Left lung (tissue), 10 donors: ENCODE data around the gene GAS2L1. TPM values are rescaled to one million over a fixed set of nuclear protein-coding genes. Genes with fewer than 3 reads are reported as not detected.

Experiments used
- ATAC-seq: fragments of 200-7000 bp; cut with Tn5 transposase; one replicate; pipeline ENCODE4 v1.9.1; 2020; ENCODE audit warnings: moderate library complexity
- DNase-seq, 4 donors: peaks; one replicate each; pipeline ENCODE4 v3.0.0-alpha.2; 2013 to 2020
- H3K27ac ChIP-seq, 2 donors: fragments of 200-600 bp; sonication (generic) in 1 of 2; one replicate each; pipeline versions ENCODE4 v1.5.0 to v1.8.0; 2020 to 2021
- H3K27me3 ChIP-seq, 2 donors: fragments of 200-600 bp; sonication (generic) in 1 of 2; one replicate each; pipeline versions ENCODE4 v1.5.0 to v1.8.0; 2020 to 2021
- H3K36me3 ChIP-seq, 2 donors: fragments of 200-600 bp; sonication (generic) in 1 of 2; one replicate each; pipeline versions ENCODE4 v1.5.0 to v1.8.0; 2020 to 2021
- H3K4me1 ChIP-seq, 2 donors: fragments of 200-600 bp; one replicate each; pipeline ENCODE4 v1.8.0; 2021
- H3K4me3 ChIP-seq, 2 donors: fragments of 200-600 bp; sonication (generic) in 1 of 2; one replicate each; pipeline versions ENCODE4 v1.5.0 to v1.8.0; 2020 to 2021; ENCODE audit warnings: mild to moderate bottlenecking in 1 of 2
- H3K9me3 ChIP-seq, 2 donors: fragments of 200-600 bp; sonication (generic) in 1 of 2; one replicate each; pipeline versions ENCODE4 v1.5.0 to v1.8.0; 2020 to 2021
- CTCF ChIP-seq, 2 donors: fragments of 200-600 bp; sonication (generic) in 1 of 2; IDR thresholded peaks; one replicate each; pipeline versions ENCODE4 v1.5.0 to v1.8.0; 2021; ENCODE audit warnings: antibody characterized with exemption in 2 of 2
- intact Hi-C, 2 donors: fragments of 100-400 bp; cut with DNase I; formaldehyde crosslinking; loops; one replicate each; pipeline versions ENCODE4 v1.11.2 to v1.14.2; 2022
- polyA plus RNA-seq, 6 donors: library from polyadenylated mRNA; unstranded; fragments of 120-200 nt; gene quantifications; one replicate each; pipeline ENCODE4 v1.2.1, GENCODE V29; 2013; ENCODE audit not compliant: insufficient read length in 6 of 6
- total RNA-seq, 2 donors: library from RNA; stranded (reverse); fragmentation: NEBNext Ultra II Directional; extraction: Animal tissue kit (Norgen Biotek cat#: 25700); gene quantifications; one replicate each; pipeline ENCODE4 v1.2.1, GENCODE V29; 2021
- donor health status: DM: no; HTN: yes; CAD: no.
- donor health status: DM: no; HTN: no; CAD: no.

The GAS2L1 gene
- total and polyA plus RNA-seq, 8 donors: 5.3 to 32.6 (median 9.1) TPM

- H3K4me1 ChIP-seq: peaks cover 29 to 51% of the 10 kb centered on the region in 2 donors
- TF ChIP-seq CTCF (IDR thresholded peaks at IDR 0.05): no peak
These were observed 9.1 kb downstream of the GAS2L1 start, which contains the start of gene RASL10A for GRCh38 chr22:29315286-29316140. RASL10A (minus strand) TSS chr22:29315697; CDS start chr22:29315246, 451 bp downstream.

GRCh38 chr22:29316141-29316828, 9.8 kb downstream of the GAS2L1 start:
- Histone ChIP-seq H3K27me3 (peaks cover 35 to 50% of the 10 kb centered on the region in 2 donors), H3K4me3 (no peak overlapping the region), H3K4me1 (peaks cover 22 to 43% of the 10 kb centered on the region in 2 donors), H3K36me3 (peaks cover 0 to 11% of the 10 kb centered on the region in 2 donors), H3K9me3 (no peaks in the 10 kb centered on the region), H3K27ac (no peak overlapping the region)
- TF ChIP-seq CTCF (IDR thresholded peaks at IDR 0.05): no peak
- DNase-seq (peak in 1 of 4 donors; percentile 40), ATAC-seq (no peak)
- intact Hi-C loops: no loop called here

More at GRCh38 chr22:29315286-29316140, 9.1 kb downstream of the GAS2L1 start, which contains the start of gene RASL10A:
- DNase-seq (peak in 1 of 4 donors; percentile 77), ATAC-seq (no peak)
- H3K9me3 ChIP-seq: no peaks in the 10 kb centered on the region
- intact Hi-C loops: no loop called here
- peak within 1 kb of the TSS; percentile 11 to 26 for H3K4me3 ChIP-seq
- H3K36me3 ChIP-seq: peaks cover 0 to 11% of the 10 kb centered on the region in 2 donors
- H3K27me3 ChIP-seq: peaks cover 35 to 53% of the 10 kb centered on the region in 2 donors
- H3K27ac ChIP-seq: no peak within 1 kb of the TSS

- ATAC-seq (no peak), DNase-seq (peak in 1 of 4 donors; percentile 55)
- Histone ChIP-seq H3K36me3 (no peaks in the 10 kb centered on the region), H3K4me1 (peaks cover 17 to 31% of the 10 kb centered on the region in 2 donors), H3K27me3 (peaks cover 35 to 44% of the 10 kb centered on the region in 2 donors), H3K9me3 (no peaks in the 10 kb centered on the region), H3K27ac (no peak overlapping the region), H3K4me3 (no peak overlapping the region)
- no peak for TF ChIP-seq CTCF (IDR thresholded peaks at IDR 0.05)
- intact Hi-C loops: no loop called here
These were observed 11.5 kb downstream of the GAS2L1 start for GRCh38 chr22:29317827-29318454.

- TF ChIP-seq CTCF (IDR thresholded peaks at IDR 0.05): no peak
- H3K4me1 ChIP-seq: peaks cover 6 to 20% of the 10 kb centered on the region in 2 donors
- no peak overlapping the region for H3K4me3 ChIP-seq
- H3K27me3 ChIP-seq: peaks cover 26 to 33% of the 10 kb centered on the region in 2 donors
- intact Hi-C loops: no loop called here
- no peaks in the 10 kb centered on the region for H3K9me3 ChIP-seq
- ATAC-seq (no peak), DNase-seq (no peak)
- H3K27ac ChIP-seq: no peak overlapping the region
- no peaks in the 10 kb centered on the region for H3K36me3 ChIP-seq
These were observed 12.6 kb downstream of the GAS2L1 start for GRCh38 chr22:29319072-29319471.
